Liver (tissue), 9 donors: ENCODE data around the gene COMMD6. TPM values are rescaled to one million over a fixed set of nuclear protein-coding genes. Genes with fewer than 3 reads are reported as not detected.
A peak's percentile ranks its signal among the peaks of the same experiment; 100 is the strongest.

Experiments
- DNase-seq: peaks from one replicate; pipeline ENCODE4 v3.0.0-alpha.2; 2017; ENCODE audit warnings: low spot score
- H3K27ac ChIP-seq, 2 donors: one replicate each; pipeline ENCODE4 v1.7.0; 2013; ENCODE audit warnings: inconsistent platforms in 2 of 2, low read length in 2 of 2, control low read depth in 1 of 2, low read depth in 1 of 2, mild to moderate bottlenecking in 1 of 2
- H3K27me3 ChIP-seq, 4 donors: one replicate each; pipeline versions ENCODE4 v1.6.1 to v1.7.0; 2013; ENCODE audit warnings: low read length in 3 of 4, inconsistent platforms in 1 of 4, mild to moderate bottlenecking in 1 of 4, moderate library complexity in 1 of 4; ENCODE audit not compliant: control insufficient read depth in 4 of 4, insufficient read depth in 4 of 4
- H3K36me3 ChIP-seq, 4 donors: one replicate each; pipeline versions ENCODE4 v1.6.1 to v1.7.0; 2013; ENCODE audit warnings: low read length in 3 of 4, mild to moderate bottlenecking in 3 of 4, low read depth in 1 of 4, moderate library complexity in 1 of 4; ENCODE audit not compliant: control insufficient read depth in 4 of 4, insufficient read depth in 3 of 4
- H3K4me1 ChIP-seq, 4 donors: one replicate each; pipeline versions ENCODE4 v1.6.1 to v1.7.0; 2013; ENCODE audit warnings: low read length in 3 of 4, mild to moderate bottlenecking in 3 of 4, moderate library complexity in 1 of 4; ENCODE audit not compliant: control insufficient read depth in 4 of 4, insufficient read depth in 4 of 4
- H3K4me3 ChIP-seq, 3 donors: one replicate each; pipeline versions ENCODE4 v1.6.1 to v1.7.0; 2013; ENCODE audit warnings: low read length in 3 of 3, control low read depth in 1 of 3, low read depth in 1 of 3, mild to moderate bottlenecking in 1 of 3
- H3K9ac ChIP-seq, 2 donors: one replicate each; pipeline ENCODE4 v1.7.0; 2013; ENCODE audit warnings: low read length in 2 of 2, mild to moderate bottlenecking in 2 of 2, moderate library complexity in 2 of 2, control low read depth in 1 of 2, low read depth in 1 of 2
- H3K9me3 ChIP-seq, 4 donors: one replicate each; pipeline versions ENCODE4 v1.6.1 to v1.7.0; 2013; ENCODE audit warnings: low read length in 3 of 4; ENCODE audit not compliant: control insufficient read depth in 4 of 4
- FOXA2 ChIP-seq: IDR thresholded peaks from 2 replicates; pipeline ENCODE4 v1.6.1; 2016; ENCODE audit warnings: antibody characterized with exemption
- GABPA ChIP-seq, 2 donors: IDR thresholded peaks in 1 of 2; conservative IDR thresholded peaks in 1 of 2; 2 replicates each; pipeline ENCODE4 v1.6.1; 2016; ENCODE audit warnings: antibody characterized with exemption in 2 of 2, mild to moderate bottlenecking in 1 of 2, moderate library complexity in 1 of 2
- HNF4A ChIP-seq, 2 donors: conservative IDR thresholded peaks; 2 replicates each; pipeline ENCODE4 v1.6.1; 2016; ENCODE audit warnings: antibody characterized with exemption in 2 of 2, mild to moderate bottlenecking in 2 of 2
- HNF4G ChIP-seq: IDR thresholded peaks from 2 replicates; pipeline ENCODE4 v1.6.1; 2016; ENCODE audit warnings: antibody characterized with exemption
- JUND ChIP-seq, 2 donors: IDR thresholded peaks; 2 replicates each; pipeline ENCODE4 v1.6.1; 2016; ENCODE audit warnings: antibody characterized with exemption in 2 of 2
- MAX ChIP-seq: IDR thresholded peaks from 2 replicates; pipeline ENCODE4 v1.6.1; 2016; ENCODE audit warnings: antibody characterized with exemption
- NR2F2 ChIP-seq: IDR thresholded peaks from 2 replicates; pipeline ENCODE4 v1.6.1; 2016; ENCODE audit warnings: antibody characterized with exemption
- RAD21 ChIP-seq, 2 donors: IDR thresholded peaks; 2 replicates each; pipeline ENCODE4 v1.6.1; 2016; ENCODE audit warnings: antibody characterized with exemption in 2 of 2, mild to moderate bottlenecking in 2 of 2
- RXRA ChIP-seq, 2 donors: IDR thresholded peaks; 2 replicates each; pipeline ENCODE4 v1.6.1; 2017 to 2018; ENCODE audit warnings: antibody characterized with exemption in 2 of 2, mild to moderate bottlenecking in 1 of 2
- SP1 ChIP-seq: IDR thresholded peaks from 2 replicates; pipeline ENCODE4 v1.6.1; 2018; ENCODE audit warnings: antibody characterized with exemption, mild to moderate bottlenecking
- YY1 ChIP-seq: IDR thresholded peaks from 2 replicates; pipeline ENCODE4 v1.6.1; 2016; ENCODE audit warnings: antibody characterized with exemption, mild to moderate bottlenecking
- WGBS: extraction: QIAGEN DNeasy Blood & Tissue Kit; methylation state at CpG from one replicate; pipeline ENCODE4 v1.1.7; 2013; 5-methylcytosine and 5-hydroxymethylcytosine counted together
- polyA plus RNA-seq, 2 donors: library from polyadenylated mRNA; stranded (reverse) in 1 of 2; unstranded in 1 of 2; fragments of 200-250 nt in 1 of 2; fragments of >200 nt in 1 of 2; fragmentation: Nextera tagmentation in 1 of 2; extraction: Ambion mirVana in 1 of 2; gene quantifications; one replicate each; pipeline versions ENCODE4 v1.2.1 to v1.2.3, GENCODE V29; 2013 to 2015
- total RNA-seq, 2 donors: library from RNA; depleted of rRNA; stranded (reverse); fragments of >200 nt; gene quantifications; one replicate each; pipeline ENCODE4 v1.2.3, GENCODE V29; 2014
- TF ChIP-seq, protein P1 (sequence below): IDR thresholded peaks from 2 replicates; pipeline ENCODE4 v1.6.1; 2016; ENCODE audit warnings: antibody characterized with exemption
- TF ChIP-seq, protein P2 (sequence below): IDR thresholded peaks from 2 replicates; pipeline ENCODE4 v1.6.1; 2016; ENCODE audit warnings: antibody characterized with exemption
- TF ChIP-seq, protein P3 (sequence below): fragments of 150-350 bp; IDR thresholded peaks from 2 replicates; pipeline ENCODE4 v1.5.1; 2017; ENCODE audit warnings: improper control_type of control experiment, low read depth, low read length; ENCODE audit not compliant: missing input control
- TF ChIP-seq, protein P4 (sequence below): IDR thresholded peaks from 2 replicates; pipeline ENCODE4 v1.6.1; 2016; ENCODE audit warnings: antibody characterized with exemption, mild to moderate bottlenecking
- donor health status: healthy.
- donor health status: healthy.
- donor health status: healthy.
- donor health status: healthy.
- donor health status: healthy.

Gene COMMD6
- total and polyA plus RNA-seq, 4 donors: 10.1 to 149 (median 44.4) TPM

DNA sequence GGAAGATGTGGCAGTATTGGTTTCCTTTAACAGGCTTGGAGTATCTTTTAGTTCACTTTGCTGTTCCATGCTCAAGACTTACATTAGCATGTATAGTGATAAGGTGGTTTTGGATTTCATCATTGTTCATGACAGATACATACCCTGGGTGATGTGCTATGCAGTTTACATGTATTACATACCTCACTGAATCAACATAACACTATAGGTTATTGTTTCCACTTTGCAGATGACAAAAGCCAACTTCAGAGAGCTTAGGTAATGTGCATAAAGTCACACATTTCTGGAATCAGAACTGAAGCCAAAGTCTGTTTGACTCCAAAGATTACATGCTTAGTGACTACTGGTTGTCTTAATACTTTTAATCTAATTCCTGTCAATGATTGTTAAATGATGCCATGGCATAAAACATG, 7.1 kb downstream of the COMMD6 start:
- H3K4me1 ChIP-seq: peaks cover 0 to 17% (median 4%) of the 10 kb centered on the region in 4 donors
- TF ChIP-seq GABPA (IDR thresholded peaks at IDR 0.05 in 1 of 2, conservative IDR thresholded peaks at IDR 0.05 in 1 of 2): no peak
- TF ChIP-seq NR2F2: no peak
- peak; percentile 75 for TF ChIP-seq SP1
- TF ChIP-seq RXRA (IDR thresholded peaks at IDR 0.05): peak in 1 of 2 donors; percentile 29
- TF ChIP-seq, protein P1, sequence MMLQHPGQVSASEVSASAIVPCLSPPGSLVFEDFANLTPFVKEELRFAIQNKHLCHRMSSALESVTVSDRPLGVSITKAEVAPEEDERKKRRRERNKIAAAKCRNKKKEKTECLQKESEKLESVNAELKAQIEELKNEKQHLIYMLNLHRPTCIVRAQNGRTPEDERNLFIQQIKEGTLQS: no peak
- TF ChIP-seq HNF4A (conservative IDR thresholded peaks at IDR 0.05): peak; percentile 74 to 86
- TF ChIP-seq, protein P2, sequence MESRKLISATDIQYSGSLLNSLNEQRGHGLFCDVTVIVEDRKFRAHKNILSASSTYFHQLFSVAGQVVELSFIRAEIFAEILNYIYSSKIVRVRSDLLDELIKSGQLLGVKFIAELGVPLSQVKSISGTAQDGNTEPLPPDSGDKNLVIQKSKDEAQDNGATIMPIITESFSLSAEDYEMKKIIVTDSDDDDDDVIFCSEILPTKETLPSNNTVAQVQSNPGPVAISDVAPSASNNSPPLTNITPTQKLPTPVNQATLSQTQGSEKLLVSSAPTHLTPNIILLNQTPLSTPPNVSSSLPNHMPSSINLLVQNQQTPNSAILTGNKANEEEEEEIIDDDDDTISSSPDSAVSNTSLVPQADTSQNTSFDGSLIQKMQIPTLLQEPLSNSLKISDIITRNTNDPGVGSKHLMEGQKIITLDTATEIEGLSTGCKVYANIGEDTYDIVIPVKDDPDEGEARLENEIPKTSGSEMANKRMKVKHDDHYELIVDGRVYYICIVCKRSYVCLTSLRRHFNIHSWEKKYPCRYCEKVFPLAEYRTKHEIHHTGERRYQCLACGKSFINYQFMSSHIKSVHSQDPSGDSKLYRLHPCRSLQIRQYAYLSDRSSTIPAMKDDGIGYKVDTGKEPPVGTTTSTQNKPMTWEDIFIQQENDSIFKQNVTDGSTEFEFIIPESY: no peak
- peak; percentile 23 for TF ChIP-seq HNF4G
- peak in 1 of 2 donors; percentile 17 for TF ChIP-seq RAD21 (IDR thresholded peaks at IDR 0.05)
- H3K9ac ChIP-seq: no peak overlapping the region
- DNase-seq: no peak
- no peak overlapping the region for H3K4me3 ChIP-seq
- no peak overlapping the region for H3K27ac ChIP-seq
- H3K9me3 ChIP-seq: no peaks in the 10 kb centered on the region
- H3K36me3 ChIP-seq: peaks cover 0 to 5% (median 2%) of the 10 kb centered on the region in 4 donors
- no peaks in the 10 kb centered on the region for H3K27me3 ChIP-seq

GRCh38 chr13:75521956-75522355, 15.7 kb downstream of the COMMD6 start:
- H3K9me3 ChIP-seq: no peaks in the 10 kb centered on the region
- peaks cover 0 to 4% (median 2%) of the 10 kb centered on the region in 4 donors for H3K36me3 ChIP-seq
- H3K27me3 ChIP-seq: no peaks in the 10 kb centered on the region
- no peak overlapping the region for H3K9ac ChIP-seq
- TF ChIP-seq, protein P2: no peak
- no peak for TF ChIP-seq RAD21 (IDR thresholded peaks at IDR 0.05)
- TF ChIP-seq JUND (IDR thresholded peaks at IDR 0.05): no peak
- TF ChIP-seq FOXA2: no peak
- no peak for TF ChIP-seq YY1
- no peak for TF ChIP-seq MAX
- H3K4me3 ChIP-seq: no peak overlapping the region
- DNase-seq: no peak
- no peaks in the 10 kb centered on the region for H3K4me1 ChIP-seq
- 77% methylated on average over 3 of the region's 3 CpGs for WGBS
- no peak overlapping the region for H3K27ac ChIP-seq

DNA sequence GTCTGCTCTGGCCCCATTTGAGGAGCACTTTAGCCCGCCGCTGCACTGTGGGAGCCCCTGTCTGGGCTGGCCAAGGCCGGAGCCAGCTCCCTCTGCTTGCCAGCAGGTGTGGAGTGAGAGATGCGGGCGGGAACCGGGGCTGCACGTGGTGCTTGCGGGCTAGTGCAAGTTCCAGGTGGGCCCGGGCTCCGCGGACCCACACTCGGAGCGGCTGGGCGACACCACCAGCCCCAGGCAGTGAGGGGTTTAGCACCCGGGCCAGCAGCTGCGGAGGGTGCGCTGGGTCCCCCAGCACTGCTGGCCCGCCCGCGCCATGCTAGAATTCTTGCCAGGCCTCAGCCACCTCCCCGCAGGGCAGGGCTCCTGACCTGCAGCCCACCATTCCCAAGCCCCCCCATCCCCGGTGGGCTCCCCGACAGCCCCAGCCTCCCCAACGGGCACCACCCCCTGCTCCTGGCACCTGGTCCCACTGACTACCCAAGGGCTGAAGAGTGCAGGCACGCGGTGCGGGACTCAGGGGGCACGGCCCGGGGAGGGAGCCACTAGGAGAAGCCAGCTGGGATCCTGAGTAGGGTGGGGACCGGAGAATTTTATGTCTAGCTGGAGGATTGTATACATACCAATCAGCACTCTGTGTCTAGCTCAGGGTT, 19.1 kb downstream of the COMMD6 start:
- H3K9ac ChIP-seq: no peak overlapping the region
- H3K9me3 ChIP-seq: no peaks in the 10 kb centered on the region
- no peaks in the 10 kb centered on the region for H3K4me1 ChIP-seq
- no peak for DNase-seq
- no peaks in the 10 kb centered on the region for H3K27me3 ChIP-seq
- H3K27ac ChIP-seq: no peak overlapping the region
- H3K36me3 ChIP-seq: no peaks in the 10 kb centered on the region
- no peak overlapping the region for H3K4me3 ChIP-seq
- 97% methylated on average over 30 of the region's 30 CpGs for WGBS
- TF ChIP-seq, protein P2: no peak
- TF ChIP-seq, protein P3, sequence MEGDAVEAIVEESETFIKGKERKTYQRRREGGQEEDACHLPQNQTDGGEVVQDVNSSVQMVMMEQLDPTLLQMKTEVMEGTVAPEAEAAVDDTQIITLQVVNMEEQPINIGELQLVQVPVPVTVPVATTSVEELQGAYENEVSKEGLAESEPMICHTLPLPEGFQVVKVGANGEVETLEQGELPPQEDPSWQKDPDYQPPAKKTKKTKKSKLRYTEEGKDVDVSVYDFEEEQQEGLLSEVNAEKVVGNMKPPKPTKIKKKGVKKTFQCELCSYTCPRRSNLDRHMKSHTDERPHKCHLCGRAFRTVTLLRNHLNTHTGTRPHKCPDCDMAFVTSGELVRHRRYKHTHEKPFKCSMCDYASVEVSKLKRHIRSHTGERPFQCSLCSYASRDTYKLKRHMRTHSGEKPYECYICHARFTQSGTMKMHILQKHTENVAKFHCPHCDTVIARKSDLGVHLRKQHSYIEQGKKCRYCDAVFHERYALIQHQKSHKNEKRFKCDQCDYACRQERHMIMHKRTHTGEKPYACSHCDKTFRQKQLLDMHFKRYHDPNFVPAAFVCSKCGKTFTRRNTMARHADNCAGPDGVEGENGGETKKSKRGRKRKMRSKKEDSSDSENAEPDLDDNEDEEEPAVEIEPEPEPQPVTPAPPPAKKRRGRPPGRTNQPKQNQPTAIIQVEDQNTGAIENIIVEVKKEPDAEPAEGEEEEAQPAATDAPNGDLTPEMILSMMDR: no peak
- TF ChIP-seq, protein P4, sequence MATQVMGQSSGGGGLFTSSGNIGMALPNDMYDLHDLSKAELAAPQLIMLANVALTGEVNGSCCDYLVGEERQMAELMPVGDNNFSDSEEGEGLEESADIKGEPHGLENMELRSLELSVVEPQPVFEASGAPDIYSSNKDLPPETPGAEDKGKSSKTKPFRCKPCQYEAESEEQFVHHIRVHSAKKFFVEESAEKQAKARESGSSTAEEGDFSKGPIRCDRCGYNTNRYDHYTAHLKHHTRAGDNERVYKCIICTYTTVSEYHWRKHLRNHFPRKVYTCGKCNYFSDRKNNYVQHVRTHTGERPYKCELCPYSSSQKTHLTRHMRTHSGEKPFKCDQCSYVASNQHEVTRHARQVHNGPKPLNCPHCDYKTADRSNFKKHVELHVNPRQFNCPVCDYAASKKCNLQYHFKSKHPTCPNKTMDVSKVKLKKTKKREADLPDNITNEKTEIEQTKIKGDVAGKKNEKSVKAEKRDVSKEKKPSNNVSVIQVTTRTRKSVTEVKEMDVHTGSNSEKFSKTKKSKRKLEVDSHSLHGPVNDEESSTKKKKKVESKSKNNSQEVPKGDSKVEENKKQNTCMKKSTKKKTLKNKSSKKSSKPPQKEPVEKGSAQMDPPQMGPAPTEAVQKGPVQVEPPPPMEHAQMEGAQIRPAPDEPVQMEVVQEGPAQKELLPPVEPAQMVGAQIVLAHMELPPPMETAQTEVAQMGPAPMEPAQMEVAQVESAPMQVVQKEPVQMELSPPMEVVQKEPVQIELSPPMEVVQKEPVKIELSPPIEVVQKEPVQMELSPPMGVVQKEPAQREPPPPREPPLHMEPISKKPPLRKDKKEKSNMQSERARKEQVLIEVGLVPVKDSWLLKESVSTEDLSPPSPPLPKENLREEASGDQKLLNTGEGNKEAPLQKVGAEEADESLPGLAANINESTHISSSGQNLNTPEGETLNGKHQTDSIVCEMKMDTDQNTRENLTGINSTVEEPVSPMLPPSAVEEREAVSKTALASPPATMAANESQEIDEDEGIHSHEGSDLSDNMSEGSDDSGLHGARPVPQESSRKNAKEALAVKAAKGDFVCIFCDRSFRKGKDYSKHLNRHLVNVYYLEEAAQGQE: no peak
- TF ChIP-seq NR2F2 (no peak), JUND (IDR thresholded peaks at IDR 0.05) (no peak), HNF4G (no peak)
